Memory B cell (primary cell): ENCODE measurements around the gene C1orf141.

ENCODE experiments used
- ATAC-seq: fragments of 150-1000 bp; cut with Tn5 transposase; 2 replicates; pipeline ENCODE4 v1.10.0; 2021; ENCODE audit warnings: low read depth, mild to moderate bottlenecking, moderate library complexity
- DNase-seq, 2 donors: peaks; one replicate each; pipeline ENCODE4 v3.0.0; 2022; ENCODE audit warnings: low spot score in 2 of 2
- H3K27ac Mint-ChIP-seq: one replicate; pipeline ENCODE4 v1.8.0; 2022; ENCODE audit warnings: mild to moderate bottlenecking, moderate library complexity, mixed read lengths
- H3K27me3 Mint-ChIP-seq: one replicate; pipeline ENCODE4 v1.8.0; 2022; ENCODE audit warnings: mixed read lengths
- H3K36me3 Mint-ChIP-seq: one replicate; pipeline ENCODE4 v1.8.0; 2022; ENCODE audit warnings: mild to moderate bottlenecking, mixed read lengths
- H3K4me1 Mint-ChIP-seq: one replicate; pipeline ENCODE4 v1.8.0; 2022; ENCODE audit warnings: mixed read lengths
- H3K4me3 Mint-ChIP-seq: one replicate; pipeline ENCODE4 v1.8.0; 2022; ENCODE audit warnings: mild to moderate bottlenecking, moderate library complexity, mixed read lengths
- H3K9me3 Mint-ChIP-seq: one replicate; pipeline ENCODE4 v1.8.0; 2022; ENCODE audit warnings: mixed read lengths

C1orf141 gene

DNA sequence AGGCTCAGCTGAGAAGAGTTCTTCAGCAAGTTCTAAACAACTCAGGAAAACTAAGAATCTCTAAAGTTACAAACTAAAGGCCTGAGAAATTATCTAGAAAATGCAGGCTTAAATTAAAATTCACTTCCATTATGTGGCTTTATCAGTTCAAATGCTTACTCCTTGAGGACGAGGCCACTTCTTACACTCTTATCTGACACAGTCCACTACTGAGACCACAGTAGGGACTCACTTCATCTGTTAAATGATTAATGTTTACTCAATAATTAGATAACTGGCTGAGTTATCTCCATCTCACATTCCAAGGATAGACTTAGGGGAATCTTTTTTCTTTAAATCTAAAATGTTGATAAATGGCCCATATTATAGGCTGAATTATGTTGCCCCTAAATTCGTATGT, 1.6 kb downstream of the C1orf141 start:
- no peak overlapping the region for H3K27ac Mint-ChIP-seq
- H3K9me3 Mint-ChIP-seq = no peaks in the 10 kb centered on the region
- no peak for DNase-seq
- peaks cover 4% of the 10 kb centered on the region for H3K4me1 Mint-ChIP-seq
- no peak for ATAC-seq
- H3K27me3 Mint-ChIP-seq = peaks cover under 1% of the 10 kb centered on the region
- H3K36me3 Mint-ChIP-seq = no peaks in the 10 kb centered on the region
- no peak overlapping the region for H3K4me3 Mint-ChIP-seq

DNA sequence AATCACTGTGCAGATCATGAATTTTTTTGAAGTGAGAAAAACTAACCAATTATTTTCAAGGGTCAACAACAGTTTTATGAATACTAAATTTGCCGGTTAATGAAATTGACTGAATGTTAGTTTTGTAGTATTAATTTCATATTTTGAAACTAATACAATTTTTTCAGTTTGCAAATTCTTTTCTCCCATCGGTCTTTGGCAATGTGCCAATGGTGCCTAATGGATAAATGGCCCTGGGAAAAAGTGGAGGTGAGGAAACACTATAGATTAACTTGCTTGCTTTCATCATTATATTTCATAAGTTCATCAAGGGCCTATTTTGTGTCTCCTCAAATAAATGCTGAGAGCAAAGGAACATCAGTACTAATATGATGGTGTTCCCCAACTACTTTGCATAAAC, 4.1 kb downstream of the C1orf141 start:
- Mint-ChIP-seq H3K4me3 (no peak overlapping the region), H3K27ac (no peak overlapping the region), H3K4me1 (peaks cover 4% of the 10 kb centered on the region), H3K36me3 (no peaks in the 10 kb centered on the region), H3K9me3 (no peaks in the 10 kb centered on the region), H3K27me3 (no peaks in the 10 kb centered on the region)
- ATAC-seq (no peak), DNase-seq (no peak)

DNA sequence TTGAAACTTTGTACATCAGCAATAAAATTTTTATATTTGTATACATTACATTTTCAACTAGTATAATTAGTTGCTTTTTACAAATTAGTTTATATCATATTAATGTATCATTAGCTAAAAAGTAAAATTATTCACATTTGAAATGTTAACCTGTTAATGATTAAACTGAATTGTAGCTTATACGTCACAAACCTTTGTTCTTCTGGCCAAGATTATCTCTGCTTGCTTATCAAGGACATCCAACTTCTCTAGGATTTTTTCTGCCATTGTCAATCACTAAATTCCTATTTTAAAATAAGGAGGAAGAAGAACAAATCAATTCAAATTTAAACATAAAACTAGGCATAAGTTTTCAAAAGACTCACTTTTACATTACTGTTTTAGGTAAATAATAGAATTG, 7.8 kb downstream of the C1orf141 start:
- ATAC-seq (no peak), DNase-seq (no peak)
- Mint-ChIP-seq H3K4me3 (no peak overlapping the region), H3K27me3 (no peaks in the 10 kb centered on the region), H3K36me3 (no peaks in the 10 kb centered on the region), H3K27ac (no peak overlapping the region), H3K9me3 (no peaks in the 10 kb centered on the region), H3K4me1 (no peaks in the 10 kb centered on the region)

- H3K4me1 Mint-ChIP-seq = no peaks in the 10 kb centered on the region
- no peak for DNase-seq
- H3K27me3 Mint-ChIP-seq = no peaks in the 10 kb centered on the region
- no peaks in the 10 kb centered on the region for H3K36me3 Mint-ChIP-seq
- no peak for ATAC-seq
- no peaks in the 10 kb centered on the region for H3K9me3 Mint-ChIP-seq
- H3K4me3 Mint-ChIP-seq = no peak overlapping the region
- H3K27ac Mint-ChIP-seq = no peak overlapping the region
Observed at GRCh38 chr1:67126111-67126746, 8.5 kb downstream of the C1orf141 start.

DNA sequence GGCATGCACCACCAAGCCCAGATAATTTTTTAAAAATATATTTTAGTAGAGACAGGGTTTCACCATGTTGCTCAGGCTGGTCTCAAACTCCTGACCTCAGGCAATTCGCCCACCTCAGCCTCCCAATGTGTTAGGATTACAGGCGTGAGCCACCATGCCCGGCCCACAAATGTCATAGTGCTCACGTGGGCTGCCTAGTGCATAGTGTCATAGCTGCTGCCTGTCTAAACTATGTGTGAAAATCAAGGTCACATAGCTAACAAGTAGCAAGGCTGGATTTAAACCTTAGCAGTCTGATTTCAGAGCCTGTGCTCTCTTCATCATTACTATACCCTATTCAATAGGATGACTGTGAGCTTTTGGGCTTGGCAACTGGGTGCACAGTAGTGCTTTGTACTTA, 10.3 kb downstream of the C1orf141 start:
- Mint-ChIP-seq H3K36me3 (no peaks in the 10 kb centered on the region), H3K27me3 (no peaks in the 10 kb centered on the region), H3K4me3 (no peak overlapping the region), H3K4me1 (no peaks in the 10 kb centered on the region), H3K27ac (no peak overlapping the region), H3K9me3 (no peaks in the 10 kb centered on the region)
- ATAC-seq = no peak
- no peak for DNase-seq

- no peak overlapping the region for H3K4me3 Mint-ChIP-seq
- no peaks in the 10 kb centered on the region for H3K27me3 Mint-ChIP-seq
- H3K4me1 Mint-ChIP-seq = no peaks in the 10 kb centered on the region
- H3K9me3 Mint-ChIP-seq = no peaks in the 10 kb centered on the region
- no peak for DNase-seq
- no peaks in the 10 kb centered on the region for H3K36me3 Mint-ChIP-seq
- ATAC-seq = no peak
- H3K27ac Mint-ChIP-seq = no peak overlapping the region
Observed at GRCh38 chr1:67120855-67121619, 13.7 kb downstream of the C1orf141 start.

- no peaks in the 10 kb centered on the region for H3K27me3 Mint-ChIP-seq
- peaks cover 2% of the 10 kb centered on the region for H3K9me3 Mint-ChIP-seq
- no peak overlapping the region for H3K27ac Mint-ChIP-seq
- H3K36me3 Mint-ChIP-seq = peaks cover 2% of the 10 kb centered on the region
- no peak overlapping the region for H3K4me3 Mint-ChIP-seq
- no peaks in the 10 kb centered on the region for H3K4me1 Mint-ChIP-seq
- no peak for DNase-seq
- ATAC-seq = no peak
Observed at GRCh38 chr1:67118646-67119045, 16.1 kb downstream of the C1orf141 start.

- no peak overlapping the region for H3K27ac Mint-ChIP-seq
- H3K27me3 Mint-ChIP-seq = no peaks in the 10 kb centered on the region
- peaks cover 2% of the 10 kb centered on the region for H3K9me3 Mint-ChIP-seq
- no peaks in the 10 kb centered on the region for H3K4me1 Mint-ChIP-seq
- H3K36me3 Mint-ChIP-seq = peaks cover 2% of the 10 kb centered on the region
- no peak for DNase-seq
- no peak for ATAC-seq
- no peak overlapping the region for H3K4me3 Mint-ChIP-seq
Observed at GRCh38 chr1:67118191-67118590, 16.6 kb downstream of the C1orf141 start.

GRCh38 chr1:67114162-67114561, 20.6 kb downstream of the C1orf141 start:
- Mint-ChIP-seq H3K27ac (no peak overlapping the region), H3K36me3 (peaks cover 2% of the 10 kb centered on the region), H3K4me3 (no peak overlapping the region), H3K4me1 (peaks cover 19% of the 10 kb centered on the region), H3K27me3 (no peaks in the 10 kb centered on the region), H3K9me3 (peaks cover 2% of the 10 kb centered on the region)
- ATAC-seq = no peak
- no peak for DNase-seq

DNA sequence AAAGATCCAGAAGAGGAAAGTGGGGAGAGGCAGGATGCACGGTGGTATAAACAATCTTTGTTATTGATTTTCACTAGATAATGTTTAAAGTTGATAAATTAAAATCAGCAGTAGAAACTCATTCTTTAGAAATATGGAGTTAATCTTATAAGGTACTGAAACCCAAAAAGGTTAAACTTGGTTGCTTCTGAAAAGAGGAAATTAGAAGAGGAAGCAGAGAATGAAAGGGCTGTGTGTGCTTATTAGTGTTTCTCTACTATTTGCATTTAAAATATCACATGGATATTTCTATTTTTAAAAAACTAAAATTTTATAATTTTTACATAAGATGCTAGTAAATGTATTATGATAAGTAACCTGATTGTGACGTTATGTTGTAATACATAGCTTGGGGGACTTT, 24.4 kb downstream of the C1orf141 start:
- Mint-ChIP-seq H3K27ac (peak overlapping the region; percentile 7), H3K9me3 (peaks cover 2% of the 10 kb centered on the region), H3K36me3 (peaks cover 2% of the 10 kb centered on the region), H3K4me3 (no peak overlapping the region), H3K27me3 (no peaks in the 10 kb centered on the region), H3K4me1 (peaks cover 19% of the 10 kb centered on the region)
- peak in 1 of 2 donors; percentile 21 for DNase-seq
- ATAC-seq = peak; percentile 82

- peaks cover 11% of the 10 kb centered on the region for H3K4me1 Mint-ChIP-seq
- DNase-seq (no peak), ATAC-seq (no peak)
- no peaks in the 10 kb centered on the region for H3K9me3 Mint-ChIP-seq
- no peak overlapping the region for H3K4me3 Mint-ChIP-seq
- no peaks in the 10 kb centered on the region for H3K36me3 Mint-ChIP-seq
- no peak overlapping the region for H3K27ac Mint-ChIP-seq
- no peaks in the 10 kb centered on the region for H3K27me3 Mint-ChIP-seq
Observed at GRCh38 chr1:67105508-67105907, 29.3 kb downstream of the C1orf141 start.

GRCh38 chr1:67103548-67103947, 31.2 kb downstream of the C1orf141 start:
- no peak for ATAC-seq
- H3K27me3 Mint-ChIP-seq = no peaks in the 10 kb centered on the region
- no peak overlapping the region for H3K4me3 Mint-ChIP-seq
- H3K27ac Mint-ChIP-seq = no peak overlapping the region
- no peaks in the 10 kb centered on the region for H3K4me1 Mint-ChIP-seq
- no peaks in the 10 kb centered on the region for H3K9me3 Mint-ChIP-seq
- DNase-seq = no peak
- H3K36me3 Mint-ChIP-seq = no peaks in the 10 kb centered on the region

- no peaks in the 10 kb centered on the region for H3K27me3 Mint-ChIP-seq
- no peaks in the 10 kb centered on the region for H3K4me1 Mint-ChIP-seq
- no peak for ATAC-seq
- no peak overlapping the region for H3K27ac Mint-ChIP-seq
- H3K36me3 Mint-ChIP-seq = no peaks in the 10 kb centered on the region
- H3K4me3 Mint-ChIP-seq = no peak overlapping the region
- no peaks in the 10 kb centered on the region for H3K9me3 Mint-ChIP-seq
- no peak for DNase-seq
Observed at GRCh38 chr1:67100833-67101232, 33.9 kb downstream of the C1orf141 start.

- H3K4me1 Mint-ChIP-seq = no peaks in the 10 kb centered on the region
- H3K36me3 Mint-ChIP-seq = no peaks in the 10 kb centered on the region
- no peak overlapping the region for H3K4me3 Mint-ChIP-seq
- DNase-seq (no peak), ATAC-seq (no peak)
- no peaks in the 10 kb centered on the region for H3K27me3 Mint-ChIP-seq
- no peak overlapping the region for H3K27ac Mint-ChIP-seq
- no peaks in the 10 kb centered on the region for H3K9me3 Mint-ChIP-seq
Observed at GRCh38 chr1:67097305-67097704, 37.5 kb downstream of the C1orf141 start.

DNA sequence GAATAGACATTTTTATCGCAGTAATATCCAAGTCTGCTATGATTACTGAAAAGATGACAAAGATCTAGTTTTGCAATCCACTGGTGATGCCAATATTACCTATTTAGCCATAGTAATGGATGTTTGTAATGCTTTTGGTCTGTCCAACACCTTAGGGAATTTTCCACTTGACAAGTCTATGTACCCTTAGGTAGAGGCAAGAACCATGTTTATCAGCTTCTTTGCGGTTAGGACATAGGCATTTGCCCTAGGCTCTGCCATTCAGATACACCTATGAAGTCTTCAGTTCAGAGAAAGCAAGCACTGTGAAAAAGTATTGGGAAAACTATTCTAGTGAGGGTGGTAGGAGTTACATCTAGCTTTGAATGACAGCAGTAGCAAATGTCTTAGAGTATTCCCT, 40.6 kb downstream of the C1orf141 start:
- H3K4me1 Mint-ChIP-seq = no peaks in the 10 kb centered on the region
- no peaks in the 10 kb centered on the region for H3K36me3 Mint-ChIP-seq
- ATAC-seq (no peak), DNase-seq (no peak)
- H3K4me3 Mint-ChIP-seq = no peak overlapping the region
- no peaks in the 10 kb centered on the region for H3K27me3 Mint-ChIP-seq
- H3K9me3 Mint-ChIP-seq = no peaks in the 10 kb centered on the region
- H3K27ac Mint-ChIP-seq = no peak overlapping the region
